GM18951 (cell line): ENCODE results near the gene PSMB11.
A peak's percentile ranks its signal among the peaks of the same experiment; 100 is the strongest.
"Not testable (repeated sequence)": the region's sequence is repeated elsewhere in the genome, so short reads cannot be mapped to it uniquely, and the experiment has no call there.

ENCODE experiments used
- POLR2A ChIP-seq: IDR thresholded peaks from 4 replicates; pipeline ENCODE4 v1.6.1; 2011; ENCODE audit warnings: mild to moderate bottlenecking; ENCODE audit not compliant: insufficient read length, insufficient read depth; ENCODE audit errors: extremely low read depth
- in situ Hi-C: fragments of 300-500 bp; cut with MboI; formaldehyde crosslinking; loops from one replicate; pipeline ENCODE4 v1.12.0; 2022; ENCODE audit warnings: low sequenced_read_pairs, mixed read lengths, inconsistent platforms; ENCODE audit not compliant: unreplicated experiment

PSMB11 gene

DNA sequence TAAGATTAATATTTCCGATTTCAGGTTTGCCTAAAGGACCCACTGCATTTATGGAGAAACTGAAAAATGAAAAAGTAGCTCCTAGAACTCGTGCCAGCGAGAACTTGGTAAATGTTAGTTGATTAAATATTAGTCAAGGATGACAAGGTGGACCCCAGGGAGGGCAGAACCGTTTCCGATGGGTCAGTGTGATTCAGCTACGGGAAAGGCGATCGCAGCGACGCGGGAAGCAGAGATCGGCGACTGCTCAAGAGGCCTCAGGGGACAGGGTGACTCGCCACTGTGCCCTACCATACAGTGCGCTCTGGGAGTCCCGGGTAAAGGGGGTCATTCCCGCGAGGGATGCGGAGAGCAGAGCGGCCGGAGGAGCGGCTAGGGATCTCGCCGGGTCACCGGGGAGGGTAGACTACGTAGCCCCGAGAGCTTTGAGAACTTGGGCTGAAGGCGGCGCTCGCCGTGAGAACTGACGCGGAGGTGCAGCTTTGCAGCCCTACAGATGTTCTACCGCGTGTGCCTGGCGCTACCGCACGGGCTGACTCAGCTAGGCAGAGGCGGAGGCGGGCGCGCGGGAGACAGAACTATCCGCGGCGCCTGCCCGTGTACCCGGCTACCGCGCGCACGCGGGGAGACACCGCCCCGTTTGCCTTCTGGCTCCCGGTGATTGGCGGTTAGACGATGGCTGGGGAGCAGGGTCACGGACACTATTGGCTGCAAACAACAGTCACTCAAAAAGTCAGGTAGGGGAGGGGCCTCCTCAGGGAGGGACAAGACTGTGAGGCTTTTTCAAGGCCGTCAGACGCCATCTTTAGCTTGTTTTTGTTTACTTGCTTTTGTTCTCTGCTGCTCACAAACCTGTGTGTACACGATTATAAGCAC, 35.2 kb upstream of the PSMB11 start:
- in situ Hi-C loops, result no loop called here
- TF ChIP-seq POLR2A, result peak; percentile 97

DNA sequence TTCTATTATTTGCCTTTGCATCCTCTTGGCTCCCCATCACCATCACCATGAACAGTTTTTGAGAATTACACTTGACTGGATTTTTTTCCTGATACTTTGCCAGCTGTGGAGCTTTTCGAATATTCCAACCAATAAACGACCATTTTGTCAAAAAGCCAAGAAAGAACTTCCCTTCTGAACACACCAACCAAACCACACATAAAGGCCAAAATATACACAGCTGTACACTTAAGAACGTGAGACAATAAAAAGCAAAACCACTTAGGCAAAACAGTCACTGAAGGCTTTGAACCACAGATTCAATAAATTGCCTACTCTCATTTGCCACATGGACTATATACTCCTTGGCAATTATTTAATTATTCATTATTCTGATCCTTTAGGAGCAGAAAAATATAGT, 33.2 kb upstream of the PSMB11 start:
- in situ Hi-C loops, result no loop called here
- TF ChIP-seq POLR2A, result no peak

DNA sequence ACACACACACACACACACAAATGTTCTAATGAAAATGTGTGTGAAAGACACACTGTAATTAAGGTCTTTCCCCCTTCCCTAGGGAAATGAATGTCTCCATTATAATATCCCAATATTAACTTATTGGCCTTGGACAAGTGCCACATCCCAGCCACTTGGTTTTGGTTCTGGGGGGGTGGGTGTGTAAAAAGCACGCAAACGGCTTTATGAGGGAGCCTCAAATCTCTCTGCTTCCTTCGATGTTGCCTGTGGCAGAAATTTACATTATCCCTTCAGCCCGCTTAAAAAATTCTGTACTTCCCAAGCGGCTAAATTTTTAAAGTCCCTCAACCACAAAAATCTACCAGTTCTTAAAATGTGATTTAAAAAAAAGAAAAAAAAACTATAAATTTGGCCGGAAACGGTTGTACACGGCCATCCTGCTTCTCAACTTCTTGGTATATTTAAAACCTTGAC, 32.5 kb upstream of the PSMB11 start:
- in situ Hi-C loops, result no loop called here
- TF ChIP-seq POLR2A, result no peak

GRCh38 chr14:23009939-23010726, 31.9 kb upstream of the PSMB11 start, which contains the start of gene C14orf93:
C14orf93 (minus strand) TSS chr14:23010143; CDS start chr14:22999023, 11,120 bp downstream.
- TF ChIP-seq POLR2A, result peak; percentile 71
- in situ Hi-C loops, result no loop called here

DNA sequence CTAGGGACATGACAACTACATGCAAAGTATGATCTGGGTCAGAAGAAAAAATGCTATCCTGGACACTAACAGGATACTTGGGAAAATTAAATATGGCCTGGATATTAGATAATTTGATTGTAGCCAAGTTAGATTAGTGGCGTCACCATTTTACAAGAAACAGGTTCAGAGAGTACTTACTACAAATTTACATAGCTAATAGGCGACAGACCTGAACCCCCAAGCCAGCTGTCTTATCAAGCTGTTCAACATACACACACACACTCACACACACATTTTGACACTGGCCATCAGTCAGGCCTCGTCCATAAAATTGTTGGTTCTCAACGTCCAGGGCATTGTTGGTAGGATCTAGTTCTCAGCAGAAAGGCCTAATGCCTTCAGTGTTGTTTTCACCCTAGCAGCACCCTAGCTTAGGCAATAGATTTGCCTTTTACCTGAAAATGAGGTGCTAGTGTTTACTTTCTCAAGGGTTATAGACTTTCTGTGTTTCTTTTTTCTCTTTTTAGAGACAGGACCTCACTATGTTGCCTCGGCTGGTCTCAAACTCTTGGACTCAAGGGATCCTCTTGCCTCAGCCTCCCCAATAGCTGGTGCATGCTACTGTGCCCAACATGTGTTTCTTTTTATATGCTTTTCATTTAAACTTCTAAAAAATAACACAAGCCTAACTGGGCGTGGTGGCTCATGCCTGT, 28.8 kb upstream of the PSMB11 start:
- in situ Hi-C loops, result no loop called here
- TF ChIP-seq POLR2A, result no peak

DNA sequence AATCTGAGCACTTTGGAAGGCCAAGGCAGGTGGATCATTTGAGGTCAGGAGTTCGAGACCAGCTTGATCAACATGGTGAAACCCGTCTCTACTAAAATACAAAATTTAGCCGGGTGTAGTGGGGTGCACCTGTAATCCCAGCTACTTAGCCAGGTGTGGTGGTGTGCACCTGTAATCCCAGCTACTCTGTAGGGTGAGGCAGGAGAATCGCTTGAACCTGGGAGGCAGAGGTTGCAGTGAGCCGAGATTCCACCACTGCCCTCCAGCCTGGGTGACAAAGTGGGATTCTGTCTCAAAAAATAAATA, 28.3 kb upstream of the PSMB11 start:
- in situ Hi-C loops, result not testable (repeated sequence)

- no peak for TF ChIP-seq POLR2A
- in situ Hi-C loops, result no loop called here
These were observed 26.4 kb upstream of the PSMB11 start for GRCh38 chr14:23015618-23016017.

GRCh38 chr14:23017091-23017490, 24.9 kb upstream of the PSMB11 start:
- in situ Hi-C loops, result no loop called here
- no peak for TF ChIP-seq POLR2A

GRCh38 chr14:23018107-23018506, 23.9 kb upstream of the PSMB11 start:
- no peak for TF ChIP-seq POLR2A
- in situ Hi-C loops, result no loop called here

- no peak for TF ChIP-seq POLR2A
- in situ Hi-C loops, result no loop called here
These were observed 21.6 kb upstream of the PSMB11 start for GRCh38 chr14:23020143-23021128.

DNA sequence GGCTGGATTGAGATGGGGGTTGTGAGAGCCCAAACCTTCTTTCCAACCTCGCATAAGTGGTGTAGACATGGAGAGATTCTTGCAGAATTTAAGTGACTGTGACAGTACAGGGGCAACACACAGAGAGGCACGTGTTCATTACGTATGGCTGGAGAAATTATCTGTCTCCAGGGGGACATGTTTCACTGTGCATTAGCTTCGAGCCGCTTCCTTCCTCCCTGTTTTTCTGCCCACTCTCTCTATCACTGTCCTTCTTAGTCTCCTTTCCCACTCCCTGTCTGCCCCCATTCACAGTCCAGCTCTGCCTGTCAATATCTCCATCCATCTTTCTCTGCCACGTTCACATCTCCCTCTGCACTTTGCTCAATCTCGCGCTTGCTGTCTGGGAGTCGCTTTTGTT, 20.6 kb upstream of the PSMB11 start:
- in situ Hi-C loops, result no loop called here
- TF ChIP-seq POLR2A, result no peak

DNA sequence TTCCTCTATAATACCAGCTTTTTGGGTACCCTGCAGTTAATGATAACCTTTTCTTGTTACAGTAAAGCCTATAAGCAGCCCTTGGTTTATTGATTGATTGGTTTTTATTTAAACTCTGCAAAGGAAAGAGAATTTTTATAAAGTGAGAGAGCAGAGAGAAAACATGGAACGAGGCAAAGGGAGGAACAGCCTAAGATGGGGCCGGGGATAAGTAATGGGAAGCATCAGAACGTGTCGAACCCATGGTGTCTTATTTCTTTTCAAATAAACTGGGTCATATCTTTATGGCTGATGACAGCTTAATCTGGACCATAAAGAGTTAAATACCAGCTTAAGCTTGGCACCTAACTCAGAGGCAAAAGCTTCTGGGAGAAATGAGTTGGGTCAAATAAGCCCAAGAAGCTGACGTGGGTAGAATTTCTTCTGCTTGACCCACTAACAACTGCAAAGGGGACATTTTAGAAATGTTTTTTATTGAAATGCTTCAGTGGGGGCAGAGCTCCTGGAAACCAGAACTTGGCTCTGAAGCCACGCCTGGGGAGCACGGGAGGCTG, 20.0 kb upstream of the PSMB11 start:
- in situ Hi-C loops, result no loop called here
- TF ChIP-seq POLR2A, result no peak
